T-helper 9 cell (primary cell): ENCODE measurements around the gene A2ML1.
"Not testable (repeated sequence)": the region's sequence is repeated elsewhere in the genome, so short reads cannot be mapped to it uniquely, and the experiment has no call there.

Experiments used
- DNase-seq: peaks from one replicate; pipeline ENCODE4 v3.0.0-alpha.2; 2020

The A2ML1 gene

DNA sequence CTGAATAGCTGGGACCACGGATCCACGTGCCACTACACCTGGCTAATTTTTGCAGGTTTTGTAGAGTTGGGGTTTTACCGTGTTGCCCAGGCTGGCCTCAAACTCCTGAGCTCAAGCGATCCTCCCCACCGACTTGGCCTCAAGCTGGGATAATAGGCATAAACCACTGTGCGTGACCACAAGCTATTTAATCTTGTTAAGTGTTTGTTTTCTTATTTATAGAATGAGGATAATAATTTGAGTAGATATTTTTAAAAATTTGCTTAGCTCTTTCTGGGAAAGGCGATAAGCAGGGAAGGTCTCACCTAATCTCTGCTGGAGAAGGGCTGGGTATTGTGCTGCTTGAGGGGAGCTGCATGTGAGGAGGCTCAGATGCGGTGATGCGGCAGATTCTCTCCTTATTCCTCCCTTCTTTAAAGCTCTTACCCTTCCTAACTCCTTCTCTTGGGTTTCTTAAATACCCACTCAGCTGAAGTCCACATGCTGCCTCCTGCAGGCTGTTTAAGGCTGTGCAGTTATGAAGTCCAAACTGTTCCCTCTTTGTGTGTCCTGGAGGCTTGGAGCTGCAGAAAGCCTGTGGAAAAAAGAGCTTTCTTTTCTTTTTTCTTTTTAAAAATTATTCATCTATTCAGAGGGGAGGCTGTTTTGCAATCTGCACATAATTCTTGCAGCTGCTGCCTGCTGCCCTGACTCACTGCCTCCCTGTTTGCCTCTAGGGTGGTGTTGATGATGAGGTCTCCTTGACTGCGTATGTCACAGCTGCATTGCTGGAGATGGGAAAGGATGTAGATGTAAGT lies 37.9 kb downstream of the A2ML1 start:
- DNase-seq: peak; percentile 18

DNA sequence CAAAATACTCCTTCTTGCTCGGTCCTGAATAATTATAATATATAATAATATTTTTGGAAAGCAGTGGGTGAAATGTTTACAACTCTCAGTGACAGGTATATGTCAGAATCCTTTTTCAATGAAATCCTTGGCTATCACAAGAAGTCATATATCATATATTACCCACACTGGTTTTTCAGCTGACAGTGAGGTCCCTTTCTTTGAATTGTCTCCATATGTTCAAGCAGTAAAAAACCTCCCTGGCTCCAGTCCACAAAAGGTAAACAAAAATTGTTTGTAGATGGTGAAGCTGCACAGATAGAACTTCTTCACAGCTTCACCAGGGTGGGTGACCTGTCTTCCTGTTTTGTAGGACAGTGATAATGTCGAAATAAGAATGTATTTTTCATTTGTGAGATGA lies 44.0 kb downstream of the A2ML1 start:
- no peak for DNase-seq

DNA sequence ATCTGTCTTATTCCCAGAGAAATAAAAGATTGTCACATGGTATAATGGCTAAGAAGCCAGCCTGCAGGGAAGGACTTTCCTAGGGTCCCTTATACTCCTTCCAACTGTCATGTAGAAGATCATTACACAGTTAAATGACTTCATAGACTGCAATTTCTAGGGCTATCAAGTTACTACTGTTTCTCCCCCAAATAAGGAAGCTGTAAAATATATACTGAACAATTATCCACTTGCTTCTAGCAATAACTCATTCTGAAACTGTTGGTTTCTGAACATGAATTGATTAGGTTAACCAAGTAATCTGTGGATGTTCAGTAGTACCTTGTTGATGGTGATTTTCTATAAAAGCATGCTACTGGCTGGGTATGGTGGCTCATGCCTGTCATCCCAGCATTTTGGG lies 44.6 kb downstream of the A2ML1 start:
- DNase-seq: no peak

DNA sequence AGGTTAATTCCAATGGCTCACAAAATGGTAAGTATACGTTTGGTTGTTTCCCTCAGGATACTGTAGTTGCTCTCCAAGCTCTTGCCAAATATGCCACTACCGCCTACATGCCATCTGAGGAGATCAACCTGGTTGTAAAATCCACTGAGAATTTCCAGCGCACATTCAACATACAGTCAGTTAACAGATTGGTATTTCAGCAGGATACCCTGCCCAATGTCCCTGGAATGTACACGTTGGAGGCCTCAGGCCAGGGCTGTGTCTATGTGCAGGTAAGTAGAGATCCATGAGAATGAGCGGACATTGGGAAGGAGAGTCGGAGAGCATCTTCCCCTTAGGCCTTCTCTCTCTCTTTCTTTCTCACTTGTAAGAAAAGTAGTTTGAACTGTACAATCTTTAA lies 45.4 kb downstream of the A2ML1 start:
- DNase-seq: no peak

DNA sequence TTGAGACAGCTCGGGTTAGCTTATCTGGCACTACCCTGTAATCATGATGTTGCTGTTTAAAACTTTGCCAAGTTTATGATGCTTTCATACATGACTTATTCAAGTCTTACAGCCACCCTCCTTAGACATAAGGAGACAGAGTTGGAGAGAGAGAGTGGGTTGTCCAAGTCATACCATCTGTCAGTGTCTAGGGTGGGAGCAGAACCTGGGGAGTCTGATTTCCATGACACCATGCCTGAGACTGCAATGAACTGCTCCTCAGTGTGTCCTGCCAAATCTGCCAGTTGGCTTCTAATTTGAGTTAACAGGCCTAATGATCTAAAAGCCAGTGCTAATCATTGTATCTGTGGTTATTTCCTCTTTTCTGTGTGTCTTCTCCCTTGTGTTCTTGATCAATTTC lies 48.2 kb downstream of the A2ML1 start:
- DNase-seq: no peak

DNA sequence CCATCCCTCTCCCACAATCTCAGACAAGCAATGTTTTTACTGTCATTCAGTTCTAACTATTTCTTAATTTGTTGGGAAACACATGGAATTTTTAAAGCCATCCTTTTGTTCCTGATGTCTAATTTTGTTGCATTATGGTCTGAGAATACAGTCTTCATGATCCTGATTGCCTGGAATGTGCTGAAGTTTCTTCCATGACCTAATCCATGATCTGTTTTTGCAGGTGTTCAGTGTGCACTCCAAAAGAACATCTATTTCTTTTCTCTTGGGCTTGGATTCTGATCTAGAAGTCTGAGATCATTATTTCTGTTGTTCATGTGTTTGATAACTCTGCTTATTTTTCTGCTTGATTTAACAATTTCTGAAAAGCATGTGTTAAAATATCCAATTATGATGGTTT lies 48.6 kb downstream of the A2ML1 start:
- no peak for DNase-seq

DNA sequence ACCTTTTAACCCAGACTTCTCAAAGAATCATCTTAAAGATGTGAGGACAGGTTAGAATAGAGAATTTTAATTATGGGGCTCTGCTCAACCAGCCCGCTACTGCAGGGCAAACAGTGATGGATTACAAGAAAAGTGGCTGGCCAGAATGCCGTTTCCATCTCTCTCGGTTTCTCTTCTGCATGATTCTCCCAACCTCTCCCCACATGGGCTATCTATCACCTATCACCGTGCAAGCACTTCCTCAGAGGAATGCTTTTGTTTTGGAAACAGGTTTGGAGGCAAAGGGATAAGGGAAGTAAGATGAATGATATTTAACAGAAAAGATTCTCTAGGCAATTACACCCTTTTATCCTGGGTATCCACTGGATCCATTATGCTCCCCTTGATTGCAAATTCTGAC lies 54.5 kb downstream of the A2ML1 start:
- DNase-seq: no peak

DNA sequence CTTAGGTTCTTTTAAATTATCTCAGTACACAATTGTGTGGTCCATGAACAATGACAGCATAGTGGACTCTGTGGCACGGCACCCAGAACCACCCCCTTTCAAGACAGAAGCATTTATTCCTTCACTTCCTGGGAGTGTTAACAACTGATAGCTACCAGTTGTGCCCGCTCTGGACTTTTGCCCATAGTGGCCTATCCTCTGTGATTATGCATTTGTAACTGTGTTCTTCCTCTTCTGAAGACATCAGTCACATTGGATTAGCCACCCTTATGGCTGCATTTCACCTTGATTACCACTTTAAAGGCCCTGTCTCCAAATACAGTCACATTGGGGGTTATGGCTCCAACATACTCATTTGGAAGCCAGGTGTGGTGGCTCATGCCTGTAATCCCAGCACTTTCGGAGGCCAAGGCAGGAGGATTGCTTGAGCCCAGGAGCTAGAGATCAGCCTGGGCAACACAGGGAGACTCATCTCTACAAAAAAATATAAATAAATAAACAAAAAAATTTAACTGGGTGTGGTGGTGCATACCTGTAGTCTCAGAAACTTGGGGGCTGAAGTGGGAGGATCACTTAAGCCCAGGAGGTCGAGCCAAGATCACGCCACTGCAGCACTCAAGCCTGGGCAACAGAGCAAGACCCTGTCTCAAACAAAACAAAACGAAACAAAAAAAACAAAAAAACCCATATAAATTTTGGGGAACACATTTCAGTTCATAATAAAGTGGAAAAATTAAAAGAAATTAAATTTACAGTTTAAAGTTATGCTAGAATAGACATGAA lies 64.3 kb downstream of the A2ML1 start:
- DNase-seq: no peak

DNA sequence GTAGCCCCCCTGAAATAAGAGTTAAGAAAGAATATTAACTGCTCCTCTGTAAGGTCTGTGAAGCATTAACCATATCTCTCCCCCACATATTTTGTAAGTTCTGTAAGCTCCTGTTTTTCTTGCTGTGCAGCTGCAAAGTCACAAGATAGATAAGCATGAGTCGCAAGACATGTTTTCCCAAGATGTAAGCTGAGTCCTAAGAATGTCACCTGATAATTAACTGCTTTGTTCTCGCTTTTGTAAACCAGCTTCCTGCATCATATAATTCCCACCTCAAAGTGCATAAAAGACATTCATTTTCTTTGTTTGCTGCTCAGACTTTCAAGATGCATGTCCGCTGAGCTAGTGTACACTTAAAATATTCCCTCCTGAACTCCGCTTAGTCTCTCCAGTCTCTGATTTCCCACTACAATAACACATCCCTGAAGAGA lies 64.9 kb downstream of the A2ML1 start:
- DNase-seq: no peak

DNA sequence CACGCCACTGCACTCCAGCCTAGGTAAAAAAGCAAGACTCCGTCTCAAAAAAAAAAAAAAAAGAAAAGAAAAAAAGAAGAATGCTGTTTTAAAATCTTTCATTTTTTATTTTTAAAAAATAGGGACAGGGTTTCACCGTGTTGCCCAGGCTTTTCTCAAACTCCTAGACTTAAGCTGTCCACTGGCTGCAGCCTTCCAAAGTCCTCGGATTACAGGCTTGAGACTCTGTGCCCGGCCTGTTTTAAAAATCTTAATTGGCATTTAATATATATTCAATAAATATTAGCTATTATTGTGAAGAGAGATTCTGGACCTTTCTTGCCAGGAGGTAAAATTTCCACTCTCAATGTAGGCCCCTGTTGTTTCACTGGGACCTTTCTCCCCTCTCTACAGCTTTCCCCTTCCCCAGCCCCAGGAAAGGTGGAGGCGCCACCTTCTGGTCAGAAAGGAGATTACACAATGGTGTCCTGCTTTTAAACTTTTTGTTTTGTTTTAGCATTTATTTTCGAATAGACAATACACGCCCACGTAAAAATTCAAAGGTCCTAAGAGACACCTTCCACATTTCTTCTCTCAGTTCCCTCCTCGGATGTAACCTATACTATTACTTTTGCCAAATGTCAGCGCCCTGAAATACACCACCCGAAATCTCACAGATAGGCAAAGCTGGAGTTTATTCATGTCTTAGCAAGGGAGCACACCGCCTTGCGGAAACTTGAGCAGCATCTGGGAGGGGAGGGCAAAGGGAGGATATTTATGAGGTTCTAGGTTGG lies 68.1 kb downstream of the A2ML1 start:
- DNase-seq: peak; percentile 59

DNA sequence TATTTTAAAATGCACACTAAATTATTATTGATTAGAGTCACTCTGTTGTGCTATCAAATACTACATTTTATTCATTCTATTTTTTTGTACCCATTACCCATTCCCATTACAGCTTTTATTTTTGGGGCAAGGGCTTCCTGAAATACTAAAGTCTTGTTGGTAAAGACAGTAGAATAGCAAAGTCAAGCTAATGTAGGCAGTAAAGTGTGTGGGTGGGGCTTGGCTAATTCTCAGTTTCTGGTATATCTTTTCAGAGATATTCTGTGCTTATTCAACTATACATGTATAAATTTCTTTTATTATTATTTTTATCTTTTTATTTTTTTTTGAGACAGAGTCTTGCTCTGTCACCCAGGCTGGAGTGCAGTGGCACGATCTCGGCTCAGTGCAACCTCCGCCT lies 69.6 kb downstream of the A2ML1 start:
- no peak for DNase-seq

DNA sequence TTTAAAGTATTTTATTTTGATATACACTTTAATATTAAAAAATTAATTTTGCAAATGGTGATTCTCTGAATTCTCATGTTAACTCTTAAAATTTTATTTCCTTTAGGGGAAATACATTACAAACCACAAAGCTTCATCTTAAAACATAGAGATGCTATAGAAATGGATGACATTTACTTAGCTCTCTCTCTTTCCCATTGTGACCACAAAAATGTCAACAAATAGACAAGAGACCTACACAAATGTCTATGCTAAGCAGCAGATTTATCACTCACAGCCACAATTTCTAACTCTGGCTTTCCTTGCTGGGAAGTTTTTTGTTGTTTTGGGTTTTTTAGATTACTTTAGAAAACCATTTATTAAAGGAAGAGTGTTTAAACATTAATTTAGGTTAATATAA lies 72.0 kb downstream of the A2ML1 start:
- DNase-seq: no peak

DNA sequence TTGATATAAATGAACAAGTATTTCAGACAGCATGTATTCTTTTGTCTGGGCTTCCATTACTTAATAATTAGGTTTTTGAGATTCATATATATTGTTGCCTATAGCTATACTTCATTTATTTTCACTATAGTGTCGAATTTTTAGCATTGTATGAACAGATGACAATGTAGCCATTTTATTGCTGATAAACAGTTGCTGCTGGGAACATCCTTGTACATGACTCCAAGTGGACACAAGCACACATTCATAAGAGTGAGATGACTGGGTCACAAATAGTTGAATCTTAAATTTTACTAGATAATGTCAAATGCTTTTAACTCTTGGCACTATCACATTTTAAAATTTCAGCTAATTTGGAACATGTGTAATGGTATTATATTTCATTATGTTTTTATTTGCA lies 72.6 kb downstream of the A2ML1 start:
- no peak for DNase-seq

DNA sequence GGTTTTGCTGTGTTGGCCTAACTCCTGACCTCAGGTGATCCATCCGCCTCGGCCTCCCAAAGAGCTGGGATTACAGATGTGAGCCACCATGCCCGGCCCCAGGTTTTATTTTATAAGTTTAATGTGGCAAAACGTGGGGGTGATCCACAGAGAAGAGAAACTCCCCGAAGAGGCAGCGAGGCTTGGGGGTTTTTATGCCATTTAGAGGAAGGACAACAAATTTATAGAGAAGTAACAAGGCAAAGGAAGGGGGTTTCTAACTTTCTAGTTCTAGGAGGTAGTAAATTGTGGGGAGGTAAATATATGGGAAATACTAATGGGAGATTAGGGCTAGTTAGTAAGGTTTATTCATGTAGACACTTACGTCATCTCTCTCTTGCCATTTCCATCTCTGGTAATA lies 74.7 kb downstream of the A2ML1 start:
- no peak for DNase-seq

DNA sequence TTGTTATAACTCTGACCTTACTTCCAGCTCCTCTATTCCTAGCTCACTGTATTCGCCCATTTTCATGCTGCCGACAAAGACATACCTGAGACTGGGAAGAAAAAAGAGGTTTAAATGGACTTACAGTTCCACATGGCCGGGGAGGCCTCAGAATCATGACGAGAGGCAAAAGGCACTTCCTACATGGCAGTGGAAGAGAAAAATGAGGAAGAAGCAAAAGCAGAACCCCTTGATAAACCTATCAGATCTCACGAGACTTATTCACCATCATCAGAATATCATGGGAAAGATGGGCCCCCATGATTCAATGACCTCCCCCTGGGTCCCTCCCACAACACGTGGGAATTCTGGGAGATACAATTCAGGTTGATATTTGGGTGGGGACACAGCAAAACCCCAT lies 77.4 kb downstream of the A2ML1 start:
- DNase-seq: no peak

DNA sequence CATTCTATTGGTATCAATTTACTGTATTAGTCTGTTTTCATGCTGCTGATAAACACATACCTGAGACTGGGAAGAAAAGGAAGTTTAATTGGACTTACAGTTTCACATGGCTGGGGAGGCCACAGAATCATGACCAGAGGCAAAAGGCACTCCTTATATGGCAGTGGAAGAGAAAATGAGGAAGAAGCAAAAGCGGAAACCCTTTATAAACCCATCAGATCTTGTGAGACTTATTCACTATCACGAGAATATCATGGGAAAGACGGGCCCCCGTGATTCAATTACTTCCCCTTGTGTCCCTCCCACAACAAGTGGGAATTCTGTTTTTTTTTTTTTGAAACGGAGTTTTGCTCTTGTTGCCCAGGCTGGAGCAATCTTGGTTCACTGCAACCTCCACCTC lies 80.3 kb downstream of the A2ML1 start:
- not testable (repeated sequence) for DNase-seq

DNA sequence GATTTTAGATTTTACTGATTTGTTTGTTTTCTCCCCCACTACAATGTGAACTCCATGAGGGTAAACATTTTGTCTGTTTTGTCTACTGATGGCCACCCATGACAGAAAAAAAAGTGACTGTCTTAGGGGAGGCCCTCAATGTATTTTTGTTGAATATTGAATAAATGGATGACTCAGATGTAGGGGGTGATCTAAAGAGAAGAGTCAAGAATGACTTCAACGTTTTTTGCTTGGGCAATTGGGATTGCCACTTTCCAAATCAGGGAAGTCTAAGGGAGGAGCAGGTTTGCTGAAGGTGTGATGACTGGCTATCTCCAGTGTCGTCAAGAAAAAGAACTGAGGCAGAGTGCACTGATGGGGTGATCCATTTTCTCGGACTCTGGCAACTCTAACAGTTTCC lies 81.2 kb downstream of the A2ML1 start:
- DNase-seq: no peak

DNA sequence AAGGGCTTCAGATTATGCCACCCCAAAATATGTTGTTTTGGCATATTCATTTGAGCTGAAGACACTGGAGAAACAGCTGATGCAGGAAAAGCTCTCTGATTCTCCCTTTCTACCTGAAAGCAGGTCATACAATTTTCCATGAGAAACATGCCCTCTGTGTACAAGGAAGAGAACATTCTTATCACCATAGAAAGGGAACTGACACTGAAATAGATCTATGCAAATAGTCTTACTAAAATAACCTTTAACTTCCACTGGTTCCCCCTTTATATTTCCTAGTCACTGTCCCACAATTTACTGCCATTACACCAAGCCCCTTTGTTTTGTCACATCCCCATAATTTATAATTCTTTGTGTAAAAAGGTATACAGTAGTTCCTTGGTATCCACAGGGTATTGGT lies 82.2 kb downstream of the A2ML1 start:
- no peak for DNase-seq

DNA sequence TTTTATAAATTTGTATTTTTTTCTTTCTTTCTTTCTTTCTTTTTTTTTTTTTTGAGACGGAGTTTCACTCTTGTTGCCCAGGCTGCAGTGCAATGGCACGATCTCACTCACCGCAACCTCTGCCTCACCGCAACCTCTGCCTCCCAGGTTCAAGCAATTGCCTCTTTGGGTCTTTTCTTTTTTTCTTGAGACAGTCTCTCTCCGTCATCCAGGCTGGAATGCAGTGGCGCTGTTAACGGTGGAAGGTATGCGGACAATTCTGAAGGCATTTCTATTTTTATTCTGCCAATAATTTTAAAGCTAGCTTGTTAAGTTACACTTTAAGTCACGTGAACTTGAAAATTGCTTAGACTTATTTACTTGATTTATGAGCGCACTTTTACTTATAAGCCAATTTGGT lies 83.1 kb downstream of the A2ML1 start:
- no peak for DNase-seq

DNA sequence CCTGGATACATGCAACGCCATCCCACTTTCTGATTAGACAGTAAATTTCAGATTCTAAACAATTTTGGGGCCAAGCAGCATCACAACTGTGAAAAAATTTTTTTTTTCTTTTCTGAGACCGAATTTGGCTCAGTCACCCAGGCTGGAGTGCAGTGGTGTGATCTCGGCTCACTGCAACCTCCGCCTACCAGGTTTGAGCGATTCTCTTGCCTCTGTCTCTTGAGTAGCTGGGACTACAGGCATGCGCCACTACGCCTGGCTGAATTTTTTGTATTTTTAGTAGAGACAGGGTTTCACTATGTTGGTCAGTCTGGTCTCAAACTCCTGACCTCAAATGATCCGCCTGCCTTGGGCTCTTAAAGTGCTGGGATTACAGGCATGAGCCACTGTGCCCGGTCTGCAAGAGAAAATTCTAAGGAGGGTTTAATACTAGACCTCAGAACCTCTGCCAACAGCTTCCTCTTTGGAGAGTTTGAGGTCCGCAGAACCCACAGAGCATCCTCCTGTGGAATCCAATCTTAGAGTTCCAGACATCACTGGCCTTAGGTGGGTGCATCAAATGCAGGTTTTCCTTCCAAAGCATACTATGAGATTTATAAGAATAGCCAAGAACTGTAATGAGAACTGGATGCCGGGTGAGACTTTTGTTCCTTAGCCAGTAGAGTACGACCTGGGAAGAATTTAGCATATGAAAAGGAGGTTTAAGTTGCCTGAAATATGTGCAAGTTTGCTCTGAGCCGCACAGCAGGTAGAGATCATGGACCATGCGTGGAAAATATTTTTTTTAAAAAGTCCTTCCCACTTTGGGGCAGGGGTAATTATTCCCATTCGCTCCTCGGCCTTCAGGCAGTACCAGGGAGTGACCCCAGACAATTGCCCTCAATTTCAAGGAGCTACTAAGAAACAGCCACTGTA lies 84.1 kb downstream of the A2ML1 start:
- no peak for DNase-seq

DNA sequence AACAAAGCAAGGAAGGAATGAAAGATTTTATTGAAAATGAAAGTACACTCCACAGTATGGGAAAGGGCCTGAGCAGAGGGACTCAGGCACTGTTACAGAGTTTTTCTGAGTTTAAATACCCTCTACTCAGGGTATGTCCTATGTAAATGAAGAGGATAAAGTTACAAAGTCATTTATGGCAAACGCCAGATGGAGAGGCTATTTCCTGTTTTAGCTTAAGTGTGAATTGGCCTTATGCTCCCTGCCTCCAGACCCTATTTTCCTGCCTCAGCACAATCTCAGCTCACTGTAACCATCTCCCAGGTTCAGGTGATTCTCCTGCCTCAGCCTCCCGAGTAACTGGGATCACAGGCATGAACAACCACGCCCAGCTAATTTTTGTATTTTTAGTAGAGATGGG lies 85.1 kb downstream of the A2ML1 start:
- no peak for DNase-seq

DNA sequence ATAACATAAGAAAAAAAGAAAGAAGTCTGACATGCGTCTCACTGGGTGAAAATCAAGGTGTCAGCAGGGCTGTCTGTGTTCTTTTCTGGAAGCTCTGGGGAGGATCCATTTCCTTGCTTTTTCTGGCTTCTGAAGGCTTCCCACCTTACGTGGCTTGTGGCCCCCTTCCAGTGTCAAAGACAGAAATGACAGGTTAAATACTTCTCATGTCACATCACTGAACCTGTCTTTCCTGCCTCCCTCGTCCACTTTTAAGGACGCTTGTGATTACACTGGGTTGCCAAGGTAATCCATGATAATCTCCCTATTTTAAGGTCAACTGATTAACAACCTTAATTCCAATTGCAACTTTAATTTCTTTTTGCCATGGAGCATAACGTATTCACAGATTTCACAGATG lies 87.3 kb downstream of the A2ML1 start:
- DNase-seq: no peak
